GM21381 (cell line): ENCODE data around the gene LRPAP1.
"Not testable (repeated sequence)": the region's sequence is repeated elsewhere in the genome, so short reads cannot be mapped to it uniquely, and the experiment has no call there.

Experiments used
- ATAC-seq: cut with Tn5 transposase; IDR thresholded peaks from one replicate; pipeline ENCODE4 v1.9.1; 2021; ENCODE audit warnings: mild to moderate bottlenecking, moderate library complexity; ENCODE audit not compliant: unreplicated experiment

LRPAP1 gene, protein sequence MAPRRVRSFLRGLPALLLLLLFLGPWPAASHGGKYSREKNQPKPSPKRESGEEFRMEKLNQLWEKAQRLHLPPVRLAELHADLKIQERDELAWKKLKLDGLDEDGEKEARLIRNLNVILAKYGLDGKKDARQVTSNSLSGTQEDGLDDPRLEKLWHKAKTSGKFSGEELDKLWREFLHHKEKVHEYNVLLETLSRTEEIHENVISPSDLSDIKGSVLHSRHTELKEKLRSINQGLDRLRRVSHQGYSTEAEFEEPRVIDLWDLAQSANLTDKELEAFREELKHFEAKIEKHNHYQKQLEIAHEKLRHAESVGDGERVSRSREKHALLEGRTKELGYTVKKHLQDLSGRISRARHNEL

DNA sequence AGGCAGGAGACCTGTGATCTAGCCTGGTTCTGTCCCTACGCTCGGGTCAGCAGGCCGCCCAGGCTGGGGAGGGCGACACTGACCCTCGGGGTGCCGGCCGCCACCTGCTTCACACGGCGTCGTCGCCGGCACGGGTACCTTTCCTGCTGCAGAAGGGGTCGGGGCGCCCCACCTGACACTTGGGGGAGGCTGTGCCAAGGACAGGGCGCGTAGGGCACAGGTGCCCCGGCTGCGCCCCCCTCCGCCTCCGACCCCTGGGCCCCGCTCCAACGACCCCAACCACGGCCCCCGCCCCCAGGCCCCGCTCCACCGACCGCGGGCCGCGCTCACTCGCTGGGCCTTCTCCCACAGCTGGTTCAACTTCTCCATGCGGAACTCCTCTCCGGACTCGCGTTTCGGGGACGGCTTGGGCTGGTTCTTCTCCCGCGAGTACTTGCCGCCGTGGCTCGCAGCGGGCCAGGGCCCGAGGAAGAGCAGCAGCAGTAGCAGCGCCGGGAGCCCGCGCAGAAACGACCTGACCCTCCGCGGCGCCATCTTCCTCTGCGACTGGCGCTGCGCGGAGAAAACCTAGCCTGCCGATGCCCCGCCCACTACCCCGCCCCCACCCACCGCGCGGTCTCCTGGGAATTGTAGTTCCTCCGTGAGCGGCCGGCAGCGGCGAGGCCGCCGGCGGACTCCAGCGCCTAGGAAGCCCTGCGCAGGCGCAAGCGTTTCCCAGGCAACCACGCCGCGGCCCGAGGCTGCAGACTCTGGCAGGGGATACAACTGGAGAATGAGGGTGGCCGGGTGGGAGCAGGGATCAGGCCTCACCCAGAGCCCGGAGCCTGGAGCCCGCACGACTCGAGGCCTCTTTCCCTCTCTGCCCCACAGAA lies at the start of gene LRPAP1:
Gene LRPAP1 (minus strand): TSS at position 544 of the 872 bp plus-strand sequence. CDS start 10 bp downstream, at position 534.
- peak; percentile 89 for ATAC-seq

DNA sequence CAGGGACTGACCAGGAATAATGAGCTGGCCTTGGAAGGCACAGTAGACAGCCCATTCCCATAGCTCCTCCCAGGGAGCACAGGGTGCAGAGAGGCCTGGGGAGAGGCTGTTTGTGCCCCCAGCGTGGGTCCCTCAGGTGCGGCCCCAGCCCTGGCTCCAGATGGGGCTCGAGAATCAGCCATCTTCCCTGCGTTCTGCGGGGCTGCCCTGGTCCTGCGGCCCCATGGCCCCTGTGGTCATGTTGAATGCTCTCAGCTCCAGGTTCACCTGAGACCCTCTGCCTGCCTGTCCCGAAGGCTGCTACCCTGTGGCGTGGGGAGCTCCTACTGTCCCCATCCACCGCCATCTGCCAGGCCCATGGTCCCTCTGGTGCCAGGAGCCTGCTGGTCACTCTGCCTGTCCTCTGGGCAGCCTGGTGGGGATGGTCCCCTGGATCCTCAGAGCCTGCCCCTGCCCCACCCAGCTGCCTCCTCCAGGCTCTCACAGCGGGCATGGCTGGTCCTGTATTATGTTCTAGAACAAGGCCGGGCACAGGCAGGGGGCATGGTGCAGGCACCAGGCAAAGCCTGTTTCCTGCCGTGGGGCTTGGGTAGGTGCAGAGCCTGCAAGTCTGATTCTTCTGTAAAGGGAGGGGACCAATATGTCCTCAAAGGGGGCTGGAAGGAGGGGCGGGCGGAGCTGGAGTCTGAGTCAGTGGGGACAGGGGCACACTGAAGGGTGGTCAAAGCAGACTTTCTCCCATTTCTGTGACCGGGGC lies 49.3 kb upstream of the LRPAP1 start:
- not testable (repeated sequence) for ATAC-seq

DNA sequence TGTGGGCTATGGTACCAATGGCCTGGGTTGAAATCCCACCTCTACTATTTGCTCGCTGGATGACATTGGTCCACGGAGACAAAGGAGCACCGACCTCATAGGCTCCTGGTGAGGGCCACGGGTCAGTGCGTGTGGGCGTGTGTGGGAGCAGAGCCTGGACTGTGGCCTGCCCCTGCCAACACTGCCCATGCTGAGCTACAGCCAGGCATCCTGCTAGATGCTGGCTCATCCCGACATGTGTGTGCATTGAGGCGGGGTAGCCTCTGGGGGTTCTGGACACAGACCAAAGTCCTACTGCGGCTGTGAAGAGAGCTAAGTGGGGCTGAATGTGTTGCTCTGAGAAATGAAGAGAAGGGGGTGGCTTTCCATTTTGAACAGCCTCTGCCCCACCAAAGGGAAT lies 48.6 kb upstream of the LRPAP1 start:
- ATAC-seq = not testable (repeated sequence)

DNA sequence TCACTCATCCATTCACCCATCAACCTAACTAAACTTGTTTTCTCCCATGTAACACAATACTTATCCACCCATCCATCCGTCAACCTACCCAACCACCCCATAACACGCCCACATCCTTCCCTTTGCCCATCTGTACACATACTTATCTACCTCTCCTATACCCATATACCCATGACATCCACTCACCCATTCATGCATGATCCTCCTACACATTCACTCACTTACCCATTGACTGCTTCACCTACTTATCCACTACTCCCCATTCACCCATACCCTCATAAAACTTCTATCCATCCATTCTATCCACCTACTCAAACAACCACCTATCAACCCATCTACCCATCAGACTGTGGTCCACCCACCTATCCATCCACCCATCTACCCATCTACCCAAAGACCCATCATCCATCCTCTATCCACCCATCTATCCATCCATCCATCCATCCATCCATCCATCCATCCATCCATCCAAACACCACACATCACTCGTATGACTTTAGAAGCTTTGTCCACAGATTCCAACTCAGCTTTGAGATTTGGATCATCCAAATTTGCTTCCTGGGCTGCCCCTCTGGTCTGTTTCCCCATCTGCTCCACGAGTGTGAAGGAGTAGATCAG lies 46.4 kb upstream of the LRPAP1 start:
- ATAC-seq = not testable (repeated sequence)

DNA sequence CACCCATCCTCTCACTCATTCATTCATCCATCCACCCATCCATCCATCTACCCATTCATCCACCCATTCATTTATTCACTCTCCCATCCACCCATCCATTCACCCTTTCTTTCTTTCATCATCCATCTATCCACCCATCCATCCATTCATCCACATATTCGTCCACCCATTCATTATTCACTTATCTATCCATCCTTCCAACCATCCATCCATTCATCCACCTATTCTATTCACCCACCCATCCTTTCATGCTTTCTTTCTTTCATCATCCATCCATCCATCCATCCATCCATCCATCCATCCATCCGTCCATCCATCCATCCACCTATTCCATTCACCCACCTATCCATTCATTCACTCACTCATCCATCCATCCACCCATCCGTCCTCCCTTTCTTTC lies 45.8 kb upstream of the LRPAP1 start:
- not testable (repeated sequence) for ATAC-seq

DNA sequence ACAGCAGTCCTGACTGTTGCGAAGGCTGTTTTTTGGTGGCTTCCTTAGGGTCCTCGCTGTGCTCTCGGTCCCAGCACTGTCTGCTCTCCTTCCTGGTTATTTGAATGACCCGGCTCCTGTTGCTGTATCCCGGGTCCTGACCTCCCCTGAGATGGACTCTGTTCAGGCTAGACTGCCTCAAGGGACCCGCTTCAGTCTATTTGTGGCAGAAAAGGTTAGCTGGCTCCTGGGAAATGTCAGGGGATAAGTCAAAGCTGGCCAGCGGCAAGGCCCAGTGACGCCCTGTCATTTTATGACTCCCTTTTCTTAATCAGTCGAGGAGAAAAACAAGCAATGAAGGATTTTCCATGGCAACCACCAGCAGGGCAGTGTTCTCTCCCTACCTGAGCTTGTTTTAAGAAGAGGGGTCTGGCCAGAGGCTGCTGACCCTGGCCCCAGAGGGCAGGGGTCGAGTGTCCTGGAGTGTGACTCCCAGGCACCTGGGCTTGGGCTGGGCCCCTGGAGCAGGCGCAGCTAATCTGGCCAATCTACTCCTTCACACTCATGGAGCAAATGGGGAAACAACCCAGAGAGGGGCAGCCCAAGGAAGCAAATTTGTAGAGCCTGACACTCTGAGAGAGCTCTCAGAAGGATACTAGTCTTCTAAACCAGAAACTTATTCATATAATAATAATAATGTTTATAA lies 45.1 kb upstream of the LRPAP1 start:
- not testable (repeated sequence) for ATAC-seq

DNA sequence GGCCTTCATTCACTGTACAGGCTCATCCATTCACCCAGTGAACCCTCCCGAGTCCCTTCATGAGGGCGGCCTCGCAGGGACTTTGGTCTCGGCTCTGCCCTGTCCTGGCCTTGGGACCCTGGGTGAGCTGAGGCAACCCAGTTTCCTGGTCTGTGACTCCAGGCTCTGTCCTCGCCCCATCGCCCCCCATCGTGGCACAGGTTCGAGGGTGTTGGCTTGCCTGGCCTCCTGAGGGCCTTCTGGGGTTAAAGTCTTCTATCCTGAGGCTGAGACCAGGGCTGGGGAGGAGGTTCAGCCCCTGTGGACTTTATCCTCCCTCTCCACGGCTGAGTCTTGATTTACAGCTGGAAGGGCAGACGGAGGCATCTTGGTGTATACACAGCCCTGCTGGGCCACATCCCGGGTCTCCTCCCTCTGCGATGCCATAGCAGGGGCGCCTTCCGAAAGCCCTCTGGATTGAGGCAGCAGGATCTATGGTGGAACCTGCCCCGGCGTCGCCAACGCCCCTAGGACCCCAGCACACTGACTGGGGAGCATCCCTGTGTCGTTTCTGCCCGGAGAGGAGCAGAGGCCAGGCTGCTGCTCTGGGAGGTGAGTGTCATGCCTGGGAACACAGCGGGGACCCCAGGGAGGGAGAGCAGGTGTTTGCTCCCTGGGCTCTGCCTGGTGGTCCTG lies 44.4 kb upstream of the LRPAP1 start:
- not testable (repeated sequence) for ATAC-seq

DNA sequence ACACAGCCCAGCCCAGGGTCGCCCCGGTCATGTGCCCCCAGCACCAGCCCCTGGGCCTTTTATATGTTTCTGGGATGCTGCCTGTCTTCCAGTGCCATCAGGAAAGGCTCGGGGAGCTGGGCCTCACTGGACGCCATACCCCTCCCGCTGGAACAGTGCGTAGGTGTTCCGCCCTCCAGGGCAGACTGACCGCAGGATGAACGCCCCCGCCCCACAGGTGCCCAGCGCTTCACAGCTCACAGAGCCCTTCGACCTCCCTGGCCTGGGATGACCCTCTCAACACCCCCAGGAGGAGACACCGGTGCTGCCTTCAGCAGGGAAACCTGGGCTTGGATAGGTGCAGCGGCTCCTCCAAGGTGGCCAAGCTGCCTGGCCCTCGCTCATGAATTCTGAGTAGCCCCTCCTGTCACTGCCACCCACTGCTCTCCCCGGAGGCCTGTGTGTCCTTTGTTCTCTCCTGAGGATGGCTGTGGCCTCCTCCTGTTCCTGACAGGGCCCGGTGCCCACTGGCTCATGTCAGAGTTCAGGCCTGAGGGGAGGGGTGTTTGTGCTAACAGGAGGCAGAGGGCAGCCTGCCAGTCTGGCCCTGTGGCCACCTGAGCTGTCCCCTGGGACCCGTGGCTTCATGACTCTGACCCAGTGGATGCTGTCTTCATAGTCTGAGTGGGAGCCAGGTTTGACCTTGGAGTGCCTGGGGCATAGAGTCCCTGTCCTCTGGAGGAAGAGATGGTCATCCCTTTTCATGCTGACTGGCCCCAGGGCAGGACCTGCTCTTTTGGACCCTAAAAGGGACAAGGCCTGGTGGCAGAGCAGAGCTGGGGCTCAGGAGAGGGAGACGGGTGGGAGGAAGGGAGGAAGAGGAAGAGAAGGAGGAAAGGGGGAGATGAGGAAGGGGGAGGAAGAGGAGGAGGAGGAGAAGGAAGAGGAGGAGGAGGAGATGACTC lies 43.5 kb upstream of the LRPAP1 start:
- not testable (repeated sequence) for ATAC-seq

DNA sequence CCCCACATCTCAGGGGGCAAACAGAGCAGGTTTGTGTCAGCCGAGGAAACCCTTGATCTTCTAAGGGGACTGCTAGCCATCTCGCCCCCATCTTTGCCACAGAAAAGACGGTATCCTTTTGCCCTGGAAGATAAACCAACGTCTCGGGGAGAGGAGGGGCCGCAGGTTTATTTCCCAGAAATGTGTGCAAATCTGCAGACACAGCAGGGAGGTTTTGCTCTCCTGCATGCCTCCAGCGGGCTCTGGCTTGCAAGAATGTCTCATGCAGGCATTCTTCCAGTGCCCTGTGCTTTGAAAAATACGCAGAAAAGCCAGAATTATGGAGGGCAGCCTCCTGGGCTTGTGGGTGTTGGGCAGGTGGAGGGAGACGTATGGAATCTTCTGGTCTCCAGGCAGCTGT lies 42.6 kb upstream of the LRPAP1 start:
- not testable (repeated sequence) for ATAC-seq

DNA sequence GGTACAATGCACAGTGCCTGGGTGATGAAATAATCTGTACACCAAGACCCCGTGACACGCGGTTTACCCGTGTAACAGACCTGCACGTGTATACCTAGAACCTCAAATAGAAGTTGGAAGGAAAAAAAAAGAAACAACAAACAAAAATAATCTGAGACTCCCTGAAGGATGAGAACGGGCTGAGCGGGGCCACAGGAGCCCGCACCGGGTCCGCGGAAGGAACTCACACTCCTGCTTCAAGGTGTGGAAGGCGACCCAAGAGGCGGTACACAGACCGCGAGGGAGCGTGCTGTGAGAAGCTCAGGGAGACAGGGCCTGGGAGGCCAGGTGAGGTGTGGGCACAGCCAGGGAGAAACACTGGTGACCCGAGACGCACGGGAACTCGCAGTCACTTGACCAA lies 42.1 kb upstream of the LRPAP1 start:
- not testable (repeated sequence) for ATAC-seq

DNA sequence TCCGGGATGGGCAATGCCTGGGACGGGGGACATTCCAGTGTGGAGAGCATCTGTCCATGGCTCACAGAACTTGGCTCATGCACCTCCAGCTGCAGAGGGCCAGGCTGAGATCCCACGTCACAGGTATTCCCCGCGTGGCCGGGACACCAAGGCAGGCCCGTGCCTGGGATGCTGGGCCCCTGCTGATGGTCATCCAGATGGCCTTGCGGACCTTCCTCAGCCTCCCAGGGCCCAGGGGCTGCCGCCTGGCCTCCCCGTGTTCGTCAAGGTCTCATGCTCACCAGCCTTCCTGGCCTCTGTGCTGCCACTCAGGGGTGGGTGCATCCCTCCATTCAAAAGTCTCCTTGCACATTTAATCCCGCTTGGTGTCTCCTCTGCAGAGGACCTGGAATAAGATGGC lies 40.9 kb upstream of the LRPAP1 start:
- ATAC-seq = no peak

DNA sequence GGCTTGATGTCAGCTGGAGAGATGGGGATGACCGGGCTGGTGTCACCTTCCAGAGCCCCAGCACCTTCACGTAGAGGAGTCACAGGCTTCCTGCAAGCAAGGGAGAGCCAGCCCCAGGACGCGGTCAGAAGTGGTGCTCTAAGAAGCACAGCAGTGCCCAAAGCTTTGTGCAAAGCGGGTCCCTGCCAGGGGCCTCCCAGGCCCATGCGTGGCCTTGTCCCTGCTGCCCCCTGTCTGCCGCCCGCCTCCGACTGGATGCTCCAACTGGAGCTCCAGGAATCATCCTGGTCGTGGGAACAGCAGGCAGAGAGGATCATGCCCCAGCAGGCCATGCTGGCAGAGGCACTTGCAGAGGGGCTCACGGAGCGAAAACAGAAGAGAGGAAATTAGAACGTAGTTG lies 40.1 kb upstream of the LRPAP1 start:
- no peak for ATAC-seq

DNA sequence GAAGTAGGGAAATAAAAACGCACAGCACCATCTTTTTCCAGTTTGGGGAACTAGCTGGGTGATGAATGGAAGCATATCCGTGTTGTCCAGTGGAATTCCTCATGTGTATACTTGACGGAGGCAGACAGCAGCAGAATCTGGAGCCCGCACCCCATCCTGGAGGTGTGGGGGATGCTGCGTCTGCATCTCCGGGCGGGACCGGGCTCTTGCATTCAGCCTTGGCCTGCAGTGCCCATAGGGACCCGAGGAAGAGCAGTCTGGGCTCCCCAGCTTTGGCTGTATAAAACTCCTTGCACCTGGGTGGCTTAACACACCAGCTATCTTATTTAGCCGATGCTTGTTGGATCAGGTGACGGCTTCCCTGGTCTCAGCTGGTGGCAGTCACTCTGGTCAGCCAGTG lies 39.7 kb upstream of the LRPAP1 start:
- no peak for ATAC-seq

DNA sequence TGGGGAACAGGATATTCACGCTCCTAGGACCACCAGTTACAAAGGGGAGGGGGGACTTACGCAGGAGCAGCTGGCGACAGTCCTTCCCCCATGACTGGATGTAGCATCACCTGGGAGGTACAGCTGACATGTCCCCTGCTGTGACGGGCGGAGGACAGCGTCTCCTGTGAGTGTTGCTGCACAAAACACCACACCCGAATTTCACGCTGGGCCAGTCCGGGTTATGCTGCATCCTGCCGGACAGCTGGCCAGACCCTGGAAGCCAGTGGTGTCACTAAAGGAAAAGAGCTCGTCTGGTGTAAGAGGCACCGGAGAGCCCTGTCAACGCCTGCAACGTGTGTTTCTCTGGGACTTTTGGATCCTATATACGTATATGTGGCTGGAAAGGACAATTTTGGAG lies 38.7 kb upstream of the LRPAP1 start:
- ATAC-seq = not testable (repeated sequence)

DNA sequence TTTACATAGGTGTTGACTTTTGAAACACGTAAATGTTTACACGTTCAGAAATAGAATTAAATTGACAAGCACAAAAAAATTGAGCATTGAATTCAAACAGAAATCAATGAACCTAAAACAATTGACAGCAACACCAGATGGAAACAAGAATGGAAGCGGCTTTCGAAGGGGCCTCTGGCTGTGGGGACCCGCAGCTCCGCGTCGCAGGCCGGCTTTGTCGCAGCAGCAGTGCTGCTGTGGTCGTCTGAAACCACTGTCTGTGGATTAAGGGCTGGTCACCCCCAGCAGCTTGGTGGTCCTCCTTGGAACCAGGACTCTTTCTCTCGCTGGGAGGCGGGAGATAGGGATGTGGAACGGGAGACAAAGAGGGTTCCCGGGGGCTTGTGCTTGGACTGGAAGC lies 37.4 kb upstream of the LRPAP1 start:
- ATAC-seq = not testable (repeated sequence)

DNA sequence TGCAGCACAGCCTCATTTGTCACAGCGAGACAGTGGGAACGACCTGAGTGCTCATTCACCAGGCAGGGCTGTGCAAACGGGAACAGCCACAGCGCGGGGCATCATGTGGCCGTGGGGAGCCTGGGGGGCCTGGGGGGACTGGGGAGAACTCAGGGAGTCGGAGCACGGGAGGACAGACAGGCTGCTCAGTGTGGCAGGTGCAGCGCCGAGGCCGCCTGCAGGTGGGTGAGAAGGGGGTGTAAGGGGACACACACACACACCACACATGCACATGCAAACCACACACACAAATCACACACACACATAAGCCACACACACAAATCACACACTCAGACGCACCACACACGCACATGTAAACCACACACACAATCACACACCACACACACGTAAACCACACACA lies 34.5 kb upstream of the LRPAP1 start:
- not testable (repeated sequence) for ATAC-seq

DNA sequence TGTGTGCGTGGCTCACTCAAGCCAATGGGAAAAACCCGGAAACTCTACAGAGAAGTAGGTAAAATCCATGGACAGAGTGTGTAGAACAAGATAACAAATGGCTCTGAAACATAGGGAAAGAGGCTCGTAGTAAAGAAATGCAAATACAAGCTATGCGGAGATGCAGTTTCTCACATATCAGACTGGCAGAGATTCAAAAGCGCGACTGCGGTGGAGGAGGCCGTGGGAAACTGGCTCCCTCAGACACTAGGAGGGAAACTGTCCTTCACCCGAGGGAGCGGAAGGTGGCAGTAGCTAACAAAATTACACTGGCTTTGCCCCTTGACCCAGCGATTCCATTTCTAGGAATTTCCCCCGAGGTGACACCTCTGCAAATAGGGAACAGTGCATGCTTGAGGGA lies 34.1 kb upstream of the LRPAP1 start:
- not testable (repeated sequence) for ATAC-seq

DNA sequence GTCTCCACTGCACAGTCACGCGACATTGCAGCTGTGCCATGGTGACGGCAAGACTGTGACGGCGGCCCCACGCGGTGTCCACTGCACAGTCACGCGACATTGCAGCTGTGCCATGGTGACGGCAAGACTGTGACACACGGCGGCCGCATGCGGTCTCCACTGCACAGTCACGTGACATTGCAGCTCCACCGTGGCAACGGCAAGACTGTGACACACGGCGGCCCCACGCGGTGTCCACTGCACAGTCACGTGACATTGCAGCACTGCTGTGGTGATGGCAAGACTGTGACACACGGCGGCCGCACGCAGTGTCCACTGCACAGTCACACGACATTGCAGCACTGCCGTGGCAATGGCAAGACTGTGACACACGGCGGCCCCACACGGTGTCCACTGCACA lies 32.7 kb upstream of the LRPAP1 start:
- not testable (repeated sequence) for ATAC-seq
